Activated CD8-positive, alpha-beta memory T cell treated with anti-CD3 and anti-CD28 coated beads for 36 hours (primary cell): Measurements from ENCODE around the gene NINJ1. TPM values are rescaled to one million over a fixed set of nuclear protein-coding genes. Genes with fewer than 3 reads are reported as not detected.
"Not testable (repeated sequence)": the region's sequence is repeated elsewhere in the genome, so short reads cannot be mapped to it uniquely, and the experiment has no call there.

Experiments used
- CTCF ChIA-PET: fragments of 350-600 bp; sonication (Branson Sonifier 250); formaldehyde crosslinking; loops from one replicate; lab custom pipeline; 2021; ENCODE audit warnings: antibody characterized with exemption; lab: Charles Lee
- POLR2A ChIA-PET: fragments of 350-600 bp; sonication (Branson Sonifier 250); formaldehyde crosslinking; loops from one replicate; lab custom pipeline; 2021; ENCODE audit warnings: antibody characterized with exemption; lab: Charles Lee
- total RNA-seq, 2 experiments: library from RNA; stranded (reverse); gene quantifications; one replicate each; pipeline ENCODE4 v1.2.3, GENCODE V29; 2021

NINJ1 gene
- total RNA-seq, 2 experiments from 2014 or later: 66.3 to 67.0 TPM

GRCh38 chr9:93164085-93164484 lies 30.0 kb upstream of the NINJ1 start:
- CTCF ChIA-PET: no interaction called here

GRCh38 chr9:93161786-93162562 lies 27.9 kb upstream of the NINJ1 start:
- ChIA-PET POLR2A (no interaction called here), CTCF (no interaction called here)

More at GRCh38 chr9:93164085-93164484, 30.0 kb upstream of the NINJ1 start:
- POLR2A ChIA-PET: no interaction called here

- CTCF ChIA-PET: interaction anchor here (0.6 to 1.0 kb wide), 4 partner anchors 10 to 482 kb away, joined by 3 to 4 read pairs (median 4); no protein-coding TSS in a partner anchor
- POLR2A ChIA-PET: no interaction called here
These were observed 25.8 kb upstream of the NINJ1 start for GRCh38 chr9:93159601-93160471.

- ChIA-PET POLR2A (interaction anchor here (0.6 to 1.6 kb wide), 4 partner anchors 23 to 97 kb away, joined by 3 to 6 read pairs (median 4); partner anchors contain the start of gene NINJ1), CTCF (interaction anchor here (0.5 to 1.4 kb wide), 9 partner anchors 12 to 204 kb away, joined by 3 to 4 read pairs (median 3); no protein-coding TSS in a partner anchor)
These were observed 22.5 kb upstream of the NINJ1 start for GRCh38 chr9:93156475-93157008.

GRCh38 chr9:93155716-93156474 lies 21.8 kb upstream of the NINJ1 start:
- ChIA-PET CTCF (interaction anchor here (0.6 to 1.4 kb wide), 7 partner anchors 11 to 202 kb away, joined by 3 to 4 read pairs (median 3); no protein-coding TSS in a partner anchor), POLR2A (interaction anchor here (1.6 kb wide), 1 partner anchor 22 kb away, joined by 6 read pairs; the partner anchor contains the start of gene NINJ1)

GRCh38 chr9:93154293-93154903 lies 20.3 kb upstream of the NINJ1 start:
- ChIA-PET CTCF (interaction anchor here (0.7 to 1.1 kb wide), 4 partner anchors 10 to 186 kb away, joined by 3 to 6 read pairs (median 3); no protein-coding TSS in a partner anchor), POLR2A (interaction anchor here (0.6 kb wide), 1 partner anchor 16 kb away, joined by 3 read pairs; no protein-coding TSS in a partner anchor)

GRCh38 chr9:93151097-93151784 lies 17.2 kb upstream of the NINJ1 start:
- ChIA-PET POLR2A (no interaction called here), CTCF (no interaction called here)

GRCh38 chr9:93149361-93149760 lies 15.3 kb upstream of the NINJ1 start:
- CTCF ChIA-PET: interaction anchor here (1.5 kb wide), 1 partner anchor 15 kb away, joined by 3 read pairs; the partner anchor contains the start of gene NINJ1
- POLR2A ChIA-PET: no interaction called here

GRCh38 chr9:93148721-93149120 lies 14.7 kb upstream of the NINJ1 start:
- ChIA-PET CTCF (no interaction called here), POLR2A (no interaction called here)

GRCh38 chr9:93147632-93148031 lies 13.6 kb upstream of the NINJ1 start:
- CTCF ChIA-PET: no interaction called here
- POLR2A ChIA-PET: no interaction called here

- POLR2A ChIA-PET, CTCF ChIA-PET: not testable (repeated sequence)
These were observed 12.6 kb upstream of the NINJ1 start for GRCh38 chr9:93146696-93147095.

- POLR2A ChIA-PET: interaction anchor here (0.5 to 0.6 kb wide), 2 partner anchors 62 to 456 kb away, joined by 4 read pairs; no protein-coding TSS in a partner anchor
- CTCF ChIA-PET: interaction anchor here (1.2 to 2.1 kb wide), 2 partner anchors 10 to 12 kb away, joined by 3 to 6 read pairs; no protein-coding TSS in a partner anchor
These were observed 9.9 kb upstream of the NINJ1 start for GRCh38 chr9:93143830-93144530.

- POLR2A ChIA-PET: interaction anchor here (1.5 kb wide), 1 partner anchor 8 kb away, joined by 4 read pairs; the partner anchor contains the start of gene NINJ1
- CTCF ChIA-PET: interaction anchor here (0.9 kb wide), 1 partner anchor 33 kb away, joined by 5 read pairs; no protein-coding TSS in a partner anchor
These were observed 7.9 kb upstream of the NINJ1 start for GRCh38 chr9:93141771-93142483.

- POLR2A ChIA-PET: no interaction called here
These were observed 5.5 kb upstream of the NINJ1 start for GRCh38 chr9:93139365-93140182.

GRCh38 chr9:93138171-93138764 lies 4.2 kb upstream of the NINJ1 start:
- CTCF ChIA-PET: interaction anchor here (1.0 kb wide), 1 partner anchor 29 kb away, joined by 4 read pairs; no protein-coding TSS in a partner anchor
- POLR2A ChIA-PET: no interaction called here

More at GRCh38 chr9:93139365-93140182, 5.5 kb upstream of the NINJ1 start:
- CTCF ChIA-PET: interaction anchor here (1.4 kb wide), 1 partner anchor 30 kb away, joined by 7 read pairs; no protein-coding TSS in a partner anchor
